Esophagus muscularis mucosa (tissue), 4 donors: ENCODE measurements around the gene GRK3. TPM values are rescaled to one million over a fixed set of nuclear protein-coding genes. Genes with fewer than 3 reads are reported as not detected.
A peak's percentile ranks its signal among the peaks of the same experiment; 100 is the strongest.

Experiments used
- DNase-seq: peaks from one replicate; pipeline ENCODE4 v3.0.0-alpha.2; 2017; ENCODE audit errors: extremely low spot score
- H3K27ac ChIP-seq, 4 donors: fragments of 200-600 bp; sonication (generic); replicated peaks in 1 of 4; 1 replicate in 3 of 4; 2 replicates in 1 of 4; pipeline ENCODE4 v1.5.1; 2016 to 2019; ENCODE audit warnings: mild to moderate bottlenecking in 1 of 4
- H3K27me3 ChIP-seq, 4 donors: fragments of 200-600 bp; sonication (generic); one replicate each; pipeline versions ENCODE4 v1.5.1 to v1.6.0; 2016 to 2019
- H3K36me3 ChIP-seq, 4 donors: fragments of 200-600 bp; sonication (generic); one replicate each; pipeline ENCODE4 v1.5.1; 2016 to 2019
- H3K4me1 ChIP-seq, 4 donors: fragments of 200-600 bp; sonication (generic); one replicate each; pipeline ENCODE4 v1.5.1; 2016 to 2019
- H3K4me3 ChIP-seq, 4 donors: fragments of 200-600 bp; sonication (generic); 1 replicate in 2 of 4; 2 replicates in 2 of 4; pipeline ENCODE4 v1.5.1; 2016 to 2019; ENCODE audit warnings: mild to moderate bottlenecking in 4 of 4, moderate library complexity in 1 of 4
- H3K9me3 ChIP-seq, 4 donors: fragments of 200-600 bp; sonication (generic); 1 replicate in 3 of 4; 2 replicates in 1 of 4; pipeline ENCODE4 v1.5.1; 2016 to 2019
- EP300 ChIP-seq: sonication (generic); formaldehyde crosslinking; IDR thresholded peaks from one replicate; pipeline ENCODE4 v1.6.1; 2017; ENCODE audit warnings: antibody characterized with exemption
- POLR2A ChIP-seq: fragments of 450-650 bp; IDR thresholded peaks from one replicate; pipeline ENCODE4 v1.6.1; 2017; ENCODE audit warnings: antibody characterized with exemption, moderate library complexity, mild to moderate bottlenecking, low read depth
- POLR2AphosphoS5 ChIP-seq, 2 donors: sonication (generic); formaldehyde crosslinking; IDR thresholded peaks; one replicate each; pipeline ENCODE4 v1.6.1; 2017; ENCODE audit warnings: antibody characterized with exemption in 2 of 2
- WGBS: methylation state at CpG from one replicate; pipeline ENCODE4 v1.1.5; 2018; 5-methylcytosine and 5-hydroxymethylcytosine counted together
- intact Hi-C: fragments of 100-400 bp; cut with DNase I; formaldehyde crosslinking; loops from one replicate; pipeline ENCODE4 v1.15.1; 2023
- total RNA-seq, 4 donors: library from RNA; depleted of rRNA; stranded (reverse); fragments of >200 nt; gene quantifications; one replicate each; pipeline versions ENCODE4 v1.1.0 to v1.2.1, GENCODE V29; 2016
- TF ChIP-seq, protein P1 (sequence below), 3 experiments: fragments of 200-600 bp in 2 of 3; fragments of 450-650 bp in 1 of 3; sonication (generic) in 2 of 3; IDR thresholded peaks; one replicate each; pipeline ENCODE4 v1.5.1; 2017 to 2019; ENCODE audit warnings: antibody characterized with exemption in 3 of 3, mild to moderate bottlenecking in 2 of 3, moderate library complexity in 1 of 3

The GRK3 gene
- total RNA-seq, 4 donors from 2014 or later = 2.5 to 5.8 (median 4.6) TPM

DNA sequence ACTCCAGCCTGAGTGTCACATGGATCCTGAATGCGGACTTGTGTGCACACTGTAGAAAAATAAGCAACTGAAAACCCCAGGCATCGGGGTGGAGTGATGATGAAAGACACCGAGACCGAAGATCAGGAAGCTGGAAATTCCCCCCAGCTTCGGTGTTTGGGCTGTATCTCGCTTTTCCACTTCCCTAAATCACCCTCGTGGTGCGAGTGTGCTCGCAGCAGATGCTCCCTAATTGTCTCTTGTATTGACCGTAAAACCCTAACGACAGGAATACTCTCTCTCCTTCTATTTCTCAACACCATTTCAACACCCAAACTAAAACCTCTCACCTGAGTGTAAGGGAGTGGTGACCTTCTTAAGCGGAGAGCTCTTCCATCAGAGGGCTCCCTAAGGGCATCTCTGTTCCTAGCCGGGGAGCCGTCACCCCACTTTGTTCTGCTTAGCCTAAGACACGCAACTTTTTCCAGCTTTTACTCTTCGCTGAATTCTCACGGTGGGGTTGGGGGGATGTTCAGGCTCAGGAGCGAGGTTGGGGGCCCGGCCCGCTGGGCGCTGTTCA lies 635 bp upstream of the GRK3 start:
- intact Hi-C loops = no loop called here
- Histone ChIP-seq H3K27me3 (no peaks in the 10 kb centered on the region), H3K9me3 (no peaks in the 10 kb centered on the region), H3K36me3 (no peaks in the 10 kb centered on the region), H3K27ac (peak overlapping the region; percentile 60 to 79 (median 68)), H3K4me1 (peaks cover 11 to 30% (median 26%) of the 10 kb centered on the region in 4 donors), H3K4me3 (peak overlapping the region; percentile 77 to 90 (median 82))
- DNase-seq = no peak
- WGBS = 2% methylated on average over 21 of the region's 21 CpGs
- TF ChIP-seq, protein P1, sequence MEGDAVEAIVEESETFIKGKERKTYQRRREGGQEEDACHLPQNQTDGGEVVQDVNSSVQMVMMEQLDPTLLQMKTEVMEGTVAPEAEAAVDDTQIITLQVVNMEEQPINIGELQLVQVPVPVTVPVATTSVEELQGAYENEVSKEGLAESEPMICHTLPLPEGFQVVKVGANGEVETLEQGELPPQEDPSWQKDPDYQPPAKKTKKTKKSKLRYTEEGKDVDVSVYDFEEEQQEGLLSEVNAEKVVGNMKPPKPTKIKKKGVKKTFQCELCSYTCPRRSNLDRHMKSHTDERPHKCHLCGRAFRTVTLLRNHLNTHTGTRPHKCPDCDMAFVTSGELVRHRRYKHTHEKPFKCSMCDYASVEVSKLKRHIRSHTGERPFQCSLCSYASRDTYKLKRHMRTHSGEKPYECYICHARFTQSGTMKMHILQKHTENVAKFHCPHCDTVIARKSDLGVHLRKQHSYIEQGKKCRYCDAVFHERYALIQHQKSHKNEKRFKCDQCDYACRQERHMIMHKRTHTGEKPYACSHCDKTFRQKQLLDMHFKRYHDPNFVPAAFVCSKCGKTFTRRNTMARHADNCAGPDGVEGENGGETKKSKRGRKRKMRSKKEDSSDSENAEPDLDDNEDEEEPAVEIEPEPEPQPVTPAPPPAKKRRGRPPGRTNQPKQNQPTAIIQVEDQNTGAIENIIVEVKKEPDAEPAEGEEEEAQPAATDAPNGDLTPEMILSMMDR (IDR thresholded peaks at IDR 0.05) = no peak
- TF ChIP-seq POLR2AphosphoS5 (IDR thresholded peaks at IDR 0.05) (no peak), POLR2A (no peak), EP300 (no peak)

DNA sequence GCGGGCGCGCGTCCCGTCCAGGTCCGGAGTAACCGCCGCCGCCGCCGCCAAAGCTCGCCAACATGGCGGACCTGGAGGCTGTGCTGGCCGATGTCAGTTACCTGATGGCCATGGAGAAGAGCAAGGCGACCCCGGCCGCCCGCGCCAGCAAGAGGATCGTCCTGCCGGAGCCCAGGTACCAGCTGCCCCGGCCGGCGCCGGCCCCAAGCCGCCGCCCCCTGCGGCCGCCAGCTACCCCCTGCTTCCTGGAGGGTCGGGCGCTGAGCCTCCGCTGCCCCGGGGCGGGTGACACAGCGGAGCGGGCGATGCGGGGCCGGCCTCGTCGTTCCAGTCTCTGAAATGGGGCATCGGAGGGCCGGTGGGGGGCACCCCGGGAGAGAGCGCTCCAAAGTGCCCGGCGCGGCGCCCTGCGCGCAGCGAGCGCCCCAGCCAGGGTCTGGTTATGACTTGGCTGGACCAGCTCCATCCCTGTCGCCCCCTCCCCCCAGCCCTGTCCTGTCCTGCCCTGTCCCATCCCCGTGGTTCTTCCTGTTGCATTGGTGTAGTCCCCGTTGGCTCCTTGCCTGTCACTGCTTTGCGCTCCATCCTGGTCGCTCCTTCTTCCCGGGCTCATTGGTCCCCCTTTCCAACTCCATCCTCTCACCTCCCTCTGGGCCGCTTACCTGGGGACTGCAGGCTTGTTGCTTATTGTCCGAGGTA lies 653 bp downstream of the GRK3 start:
- Histone ChIP-seq H3K27me3 (no peaks in the 10 kb centered on the region), H3K36me3 (no peaks in the 10 kb centered on the region), H3K27ac (peak overlapping the region; percentile 66 to 74 (median 68)), H3K4me1 (peaks cover 11 to 30% (median 26%) of the 10 kb centered on the region in 4 donors), H3K4me3 (peak overlapping the region; percentile 77 to 90 (median 82)), H3K9me3 (no peaks in the 10 kb centered on the region)
- WGBS = under 1% methylated on average over 10 of the region's 61 CpGs
- TF ChIP-seq EP300 (no peak), POLR2A (no peak), POLR2AphosphoS5 (IDR thresholded peaks at IDR 0.05) (no peak)
- TF ChIP-seq, protein P1 (IDR thresholded peaks at IDR 0.05) = no peak
- intact Hi-C loops = no loop called here
- no peak for DNase-seq

DNA sequence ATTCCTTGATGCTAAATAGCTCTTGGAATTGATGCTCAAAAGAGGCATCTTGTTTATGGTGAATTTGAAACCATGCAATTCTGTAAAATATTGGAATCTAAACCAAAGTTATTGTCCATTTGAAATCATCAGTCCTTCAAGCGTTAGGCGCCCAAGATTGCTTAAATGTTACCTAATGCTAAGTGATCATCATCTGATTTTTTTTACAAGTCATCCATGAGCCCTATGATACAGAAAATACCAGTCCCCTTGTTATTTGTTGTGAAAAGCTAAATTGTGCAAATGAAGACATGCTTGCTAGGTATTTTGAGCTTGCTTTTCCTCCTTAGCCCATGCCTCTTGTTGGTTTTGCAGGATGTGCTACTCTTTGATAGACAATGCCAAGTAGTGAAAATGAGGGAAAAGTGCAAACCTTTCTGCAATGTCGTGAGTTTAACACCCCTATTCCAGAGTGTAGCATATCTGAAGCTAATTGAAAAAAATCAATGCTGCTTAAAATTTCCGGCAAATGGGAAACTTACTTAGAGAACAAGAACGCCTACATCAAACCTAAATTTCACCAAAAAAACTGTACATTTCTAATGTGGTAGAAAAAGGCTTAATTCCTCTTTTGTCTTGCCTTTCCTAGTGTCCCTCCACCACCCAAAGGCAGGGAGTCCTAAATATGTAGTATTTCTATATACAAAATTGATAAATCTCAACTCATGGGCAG lies 1.9 kb downstream of the GRK3 start:
- no peak for DNase-seq
- Histone ChIP-seq H3K4me3 (peak overlapping the region in 3 of 4 donors; percentile 12 to 90 (median 21)), H3K36me3 (no peaks in the 10 kb centered on the region), H3K9me3 (no peaks in the 10 kb centered on the region), H3K4me1 (peaks cover 11 to 30% (median 26%) of the 10 kb centered on the region in 4 donors), H3K27me3 (no peaks in the 10 kb centered on the region), H3K27ac (no peak overlapping the region)
- WGBS = 71% methylated on average over 5 of the region's 5 CpGs
- intact Hi-C loops = no loop called here
- TF ChIP-seq POLR2AphosphoS5 (IDR thresholded peaks at IDR 0.05) = no peak
- TF ChIP-seq, protein P1 (IDR thresholded peaks at IDR 0.05) = no peak
- no peak for TF ChIP-seq EP300
- no peak for TF ChIP-seq POLR2A

GRCh38 chr22:25566898-25567235 lies 2.4 kb downstream of the GRK3 start:
- intact Hi-C loops = no loop called here
- Histone ChIP-seq H3K9me3 (no peaks in the 10 kb centered on the region), H3K27me3 (no peaks in the 10 kb centered on the region), H3K4me1 (peaks cover 11 to 30% (median 26%) of the 10 kb centered on the region in 4 donors), H3K4me3 (no peak overlapping the region), H3K27ac (no peak overlapping the region), H3K36me3 (no peaks in the 10 kb centered on the region)
- TF ChIP-seq POLR2A (no peak), POLR2AphosphoS5 (IDR thresholded peaks at IDR 0.05) (no peak), EP300 (no peak)
- TF ChIP-seq, protein P1 (IDR thresholded peaks at IDR 0.05) = no peak
- WGBS = 76% methylated on average over 2 of the region's 2 CpGs
- DNase-seq = no peak
